ENCODE results near the gene TOGARAM2.

Gene TOGARAM2

DNA sequence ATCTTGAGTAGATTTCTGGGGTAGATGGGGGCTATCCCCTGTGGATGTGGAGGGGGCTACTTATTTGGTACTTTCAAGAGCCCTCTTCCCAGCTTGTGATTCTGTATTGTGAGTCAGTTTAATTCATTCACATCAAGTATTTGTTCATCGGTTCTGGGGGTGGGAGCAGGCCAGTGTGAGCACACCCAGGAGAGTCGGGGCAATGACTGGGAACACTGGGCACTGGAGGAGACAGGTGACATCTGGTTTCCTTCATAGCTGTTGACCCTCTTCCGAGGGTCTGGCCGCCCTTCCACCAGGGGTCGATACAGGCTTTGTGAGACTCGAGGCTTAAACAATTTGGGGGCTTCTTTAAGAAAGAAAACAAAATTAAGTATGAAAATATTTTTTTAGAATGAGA lies 2.5 kb upstream of the TOGARAM2 start:
- no peaks in the 10 kb centered on the region for H3K36me3 ChIP-seq
- peaks cover 18% of the 10 kb centered on the region for H3K4me1 ChIP-seq
- DNase-seq, result no peak
- TF ChIP-seq, protein P1, sequence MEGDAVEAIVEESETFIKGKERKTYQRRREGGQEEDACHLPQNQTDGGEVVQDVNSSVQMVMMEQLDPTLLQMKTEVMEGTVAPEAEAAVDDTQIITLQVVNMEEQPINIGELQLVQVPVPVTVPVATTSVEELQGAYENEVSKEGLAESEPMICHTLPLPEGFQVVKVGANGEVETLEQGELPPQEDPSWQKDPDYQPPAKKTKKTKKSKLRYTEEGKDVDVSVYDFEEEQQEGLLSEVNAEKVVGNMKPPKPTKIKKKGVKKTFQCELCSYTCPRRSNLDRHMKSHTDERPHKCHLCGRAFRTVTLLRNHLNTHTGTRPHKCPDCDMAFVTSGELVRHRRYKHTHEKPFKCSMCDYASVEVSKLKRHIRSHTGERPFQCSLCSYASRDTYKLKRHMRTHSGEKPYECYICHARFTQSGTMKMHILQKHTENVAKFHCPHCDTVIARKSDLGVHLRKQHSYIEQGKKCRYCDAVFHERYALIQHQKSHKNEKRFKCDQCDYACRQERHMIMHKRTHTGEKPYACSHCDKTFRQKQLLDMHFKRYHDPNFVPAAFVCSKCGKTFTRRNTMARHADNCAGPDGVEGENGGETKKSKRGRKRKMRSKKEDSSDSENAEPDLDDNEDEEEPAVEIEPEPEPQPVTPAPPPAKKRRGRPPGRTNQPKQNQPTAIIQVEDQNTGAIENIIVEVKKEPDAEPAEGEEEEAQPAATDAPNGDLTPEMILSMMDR (IDR thresholded peaks at IDR 0.05; ENCODE audit: low read depth, low read length), result 0 out of 2 replicates have a peak, but pooled peaks have one; percentile 5
- no peaks in the 10 kb centered on the region for H3K27me3 ChIP-seq
- no peaks in the 10 kb centered on the region for H3K9me3 ChIP-seq
- H3K4me3 ChIP-seq (ENCODE audit: low read depth, low read length), result no peak overlapping the region

DNA sequence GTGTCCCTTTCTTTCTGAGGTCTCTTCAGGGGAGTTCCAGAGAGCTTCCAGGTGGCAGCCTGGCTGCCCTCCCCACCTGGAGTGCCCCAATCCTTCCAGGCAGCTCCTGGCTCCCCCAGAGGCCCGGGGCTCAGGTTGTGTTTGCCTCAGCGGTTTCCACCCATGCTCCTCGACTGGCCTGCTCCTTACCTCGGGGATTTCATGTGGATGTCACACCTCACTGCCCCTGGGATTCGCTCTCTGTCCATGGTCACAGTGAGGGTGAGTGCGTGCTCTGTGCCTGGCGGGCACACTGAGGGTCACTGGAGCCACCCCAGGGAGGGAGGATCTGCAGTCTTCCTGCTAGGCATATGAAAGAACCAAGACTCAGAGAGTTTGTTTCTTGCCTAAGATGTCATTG lies 2.1 kb upstream of the TOGARAM2 start:
- Histone ChIP-seq H3K9me3 (no peaks in the 10 kb centered on the region), H3K27me3 (no peaks in the 10 kb centered on the region), H3K4me1 (peaks cover 18% of the 10 kb centered on the region), H3K4me3 (ENCODE audit: low read depth, low read length) (no peak overlapping the region), H3K36me3 (no peaks in the 10 kb centered on the region)
- DNase-seq, result peak; percentile 43
- TF ChIP-seq, protein P1 (IDR thresholded peaks at IDR 0.05; ENCODE audit: low read depth, low read length), result no peak

DNA sequence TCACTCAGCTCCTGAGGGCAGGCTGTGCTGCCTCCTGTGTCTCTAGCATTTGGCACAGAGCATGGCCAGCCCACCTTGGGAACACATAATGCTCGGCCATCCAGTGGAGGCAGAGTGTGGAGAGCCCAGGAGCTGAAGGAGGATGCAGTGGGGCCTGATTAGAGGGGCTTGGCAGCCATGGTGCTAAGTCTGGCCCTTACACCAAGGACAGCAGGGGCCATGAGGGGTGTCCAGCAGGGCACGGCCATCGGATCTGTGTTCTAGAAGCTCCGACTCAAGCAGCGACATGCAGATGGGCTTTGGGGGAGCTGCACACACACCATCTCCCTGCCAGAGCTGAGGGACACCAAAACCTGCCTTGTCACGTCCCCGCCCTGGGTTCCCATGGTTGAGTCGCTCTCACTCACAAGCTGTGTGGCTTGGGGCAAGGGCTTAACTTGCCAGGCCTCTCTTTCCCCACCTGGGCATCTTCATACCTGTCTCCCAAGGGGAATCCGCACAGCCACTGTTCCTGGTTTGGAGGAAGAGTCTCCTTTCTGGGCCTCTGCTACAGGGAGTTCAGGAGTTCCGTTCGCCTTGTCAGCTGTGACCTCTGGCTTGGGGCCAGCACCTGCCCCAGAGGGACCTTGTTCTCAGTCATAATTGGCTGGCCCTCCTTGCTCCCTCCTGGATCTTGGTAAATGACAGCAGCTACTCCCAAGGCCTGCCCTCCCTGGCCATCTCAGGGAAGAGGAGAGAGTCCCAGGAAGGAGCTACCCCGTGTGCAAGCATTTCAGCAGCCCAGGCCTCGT lies 1.3 kb upstream of the TOGARAM2 start:
- peak; percentile 61 for DNase-seq
- H3K4me1 ChIP-seq, result peaks cover 18% of the 10 kb centered on the region
- TF ChIP-seq, protein P1 (IDR thresholded peaks at IDR 0.05; ENCODE audit: low read depth, low read length), result no peak
- H3K27me3 ChIP-seq, result no peaks in the 10 kb centered on the region
- H3K9me3 ChIP-seq, result no peaks in the 10 kb centered on the region
- no peak overlapping the region for H3K4me3 ChIP-seq (ENCODE audit: low read depth, low read length)
- no peaks in the 10 kb centered on the region for H3K36me3 ChIP-seq

DNA sequence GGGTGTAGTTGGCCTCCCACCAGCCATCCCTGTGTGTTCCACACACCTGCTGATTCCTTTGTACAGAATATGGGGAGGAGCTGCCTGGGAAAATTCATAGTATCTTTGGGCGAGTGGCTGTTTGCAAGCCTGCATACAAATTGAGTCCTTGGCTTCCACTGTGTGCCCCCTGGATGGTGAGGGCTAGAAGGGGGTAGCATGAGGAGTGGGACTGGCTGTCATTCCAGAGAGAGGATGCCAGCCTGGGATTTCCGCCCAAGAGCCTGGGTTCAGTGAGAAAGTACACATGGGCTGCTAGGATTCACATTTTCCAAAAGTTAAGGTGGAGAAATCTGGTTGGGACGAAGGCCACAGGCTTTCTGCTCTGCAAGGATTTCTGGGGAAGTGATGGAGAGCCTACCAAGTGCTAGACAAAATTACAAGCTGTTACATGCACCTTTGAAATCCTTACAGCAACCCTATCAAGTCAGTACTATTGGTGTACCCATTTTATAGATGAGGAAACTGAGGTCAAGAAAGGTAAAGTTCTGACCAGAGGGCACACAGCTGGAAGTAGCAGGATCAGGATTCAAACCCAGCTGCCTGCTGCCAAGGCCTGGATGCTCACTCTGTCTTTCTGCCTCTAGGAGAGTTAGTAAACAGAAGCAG lies 606 bp upstream of the TOGARAM2 start:
- H3K36me3 ChIP-seq, result no peaks in the 10 kb centered on the region
- no peak overlapping the region for H3K4me3 ChIP-seq (ENCODE audit: low read depth, low read length)
- H3K4me1 ChIP-seq, result peaks cover 18% of the 10 kb centered on the region
- no peaks in the 10 kb centered on the region for H3K27me3 ChIP-seq
- no peak for DNase-seq
- no peaks in the 10 kb centered on the region for H3K9me3 ChIP-seq
- TF ChIP-seq, protein P1 (IDR thresholded peaks at IDR 0.05; ENCODE audit: low read depth, low read length), result no peak

DNA sequence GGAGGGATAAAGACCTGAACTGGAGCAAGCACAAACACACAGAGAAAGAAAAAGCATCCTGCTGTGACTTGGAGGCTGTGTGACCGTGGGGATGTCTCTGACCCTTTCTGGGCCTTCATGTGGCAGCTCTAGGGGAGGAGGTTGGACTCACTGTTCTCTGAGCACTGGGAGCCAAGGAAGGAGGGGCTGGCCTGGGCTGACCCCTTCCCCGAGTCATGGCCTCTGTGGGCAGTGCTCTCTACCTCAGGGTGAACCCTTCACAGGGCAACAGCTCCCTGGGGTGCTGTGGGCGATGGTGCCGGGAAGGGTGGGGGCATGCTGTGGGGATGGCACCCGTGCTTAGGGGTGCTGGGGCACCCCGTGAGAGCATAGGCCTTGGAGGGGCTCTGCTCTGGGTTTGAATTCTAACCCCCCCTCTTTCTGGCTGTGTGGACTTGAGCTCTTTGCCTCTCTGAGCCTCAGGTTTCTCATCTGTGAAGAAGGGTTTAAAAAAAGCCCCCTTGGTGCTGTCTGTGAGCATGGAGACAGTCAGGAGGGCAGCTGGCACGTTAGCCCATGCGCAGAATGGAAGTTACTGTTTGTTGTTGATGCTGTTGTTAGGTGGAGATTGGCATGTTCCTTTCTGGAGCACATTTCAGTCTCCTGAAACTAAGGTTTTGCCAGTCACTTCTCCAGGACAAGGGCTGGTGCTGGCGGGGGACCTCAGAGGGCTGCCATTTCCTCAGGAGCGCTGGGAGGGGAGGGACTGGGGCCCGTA lies 700 bp downstream of the TOGARAM2 start:
- Histone ChIP-seq H3K4me3 (ENCODE audit: low read depth, low read length) (no peak overlapping the region), H3K4me1 (peaks cover 18% of the 10 kb centered on the region), H3K27me3 (no peaks in the 10 kb centered on the region), H3K36me3 (no peaks in the 10 kb centered on the region), H3K9me3 (no peaks in the 10 kb centered on the region)
- DNase-seq, result no peak
- TF ChIP-seq, protein P1 (IDR thresholded peaks at IDR 0.05; ENCODE audit: low read depth, low read length), result no peak

Data from BE2C (cell line).